ENCODE results near the gene GADL1. TPM values are rescaled to one million over a fixed set of nuclear protein-coding genes. Genes with fewer than 3 reads are reported as not detected.

The GADL1 gene
- total RNA-seq, 4 donors from 2014 or later, result 1.1 TPM; not detected in 3

GRCh38 chr3:30728143-30728542 lies 166.3 kb downstream of the GADL1 start:
- DNase-seq, result no peak
- Histone ChIP-seq H3K27me3 (no peaks in the 10 kb centered on the region), H3K4me1 (no peaks in the 10 kb centered on the region), H3K9me3 (no peaks in the 10 kb centered on the region), H3K4me3 (no peak overlapping the region), H3K27ac (no peak overlapping the region), H3K36me3 (no peaks in the 10 kb centered on the region)
- intact Hi-C loops (cut with DNase I; ENCODE audit: low total_unique reads), result no loop called here
- TF ChIP-seq POLR2A (IDR thresholded peaks at IDR 0.05) (no peak), CTCF (IDR thresholded peaks at IDR 0.05) (no peak)

GRCh38 chr3:30724863-30725262 lies 169.6 kb downstream of the GADL1 start:
- Histone ChIP-seq H3K27ac (no peak overlapping the region), H3K4me1 (no peaks in the 10 kb centered on the region), H3K9me3 (no peaks in the 10 kb centered on the region), H3K4me3 (no peak overlapping the region), H3K36me3 (no peaks in the 10 kb centered on the region), H3K27me3 (no peaks in the 10 kb centered on the region)
- DNase-seq, result no peak
- intact Hi-C loops (cut with DNase I; ENCODE audit: low total_unique reads), result no loop called here
- TF ChIP-seq CTCF (IDR thresholded peaks at IDR 0.05), result no peak
- no peak for TF ChIP-seq POLR2A (IDR thresholded peaks at IDR 0.05)

GRCh38 chr3:30723211-30723610 lies 171.2 kb downstream of the GADL1 start:
- no peaks in the 10 kb centered on the region for H3K9me3 ChIP-seq
- no peak overlapping the region for H3K4me3 ChIP-seq
- H3K27me3 ChIP-seq, result no peaks in the 10 kb centered on the region
- H3K36me3 ChIP-seq, result no peaks in the 10 kb centered on the region
- TF ChIP-seq POLR2A (IDR thresholded peaks at IDR 0.05) (no peak), CTCF (IDR thresholded peaks at IDR 0.05) (no peak)
- no peak for DNase-seq
- no peak overlapping the region for H3K27ac ChIP-seq
- H3K4me1 ChIP-seq, result no peaks in the 10 kb centered on the region
- intact Hi-C loops (cut with DNase I; ENCODE audit: low total_unique reads), result no loop called here

GRCh38 chr3:30721314-30721634 lies 173.2 kb downstream of the GADL1 start:
- Histone ChIP-seq H3K4me1 (no peaks in the 10 kb centered on the region), H3K27me3 (no peaks in the 10 kb centered on the region), H3K36me3 (no peaks in the 10 kb centered on the region), H3K27ac (no peak overlapping the region), H3K9me3 (no peaks in the 10 kb centered on the region), H3K4me3 (no peak overlapping the region)
- TF ChIP-seq POLR2A (IDR thresholded peaks at IDR 0.05) (no peak), CTCF (IDR thresholded peaks at IDR 0.05) (no peak)
- no peak for DNase-seq
- intact Hi-C loops (cut with DNase I; ENCODE audit: low total_unique reads), result no loop called here

GRCh38 chr3:30720586-30721313 lies 173.7 kb downstream of the GADL1 start:
- intact Hi-C loops (cut with DNase I; ENCODE audit: low total_unique reads), result no loop called here
- no peaks in the 10 kb centered on the region for H3K27me3 ChIP-seq
- H3K36me3 ChIP-seq, result no peaks in the 10 kb centered on the region
- no peaks in the 10 kb centered on the region for H3K4me1 ChIP-seq
- no peak for DNase-seq
- no peak overlapping the region for H3K27ac ChIP-seq
- no peaks in the 10 kb centered on the region for H3K9me3 ChIP-seq
- no peak for TF ChIP-seq POLR2A (IDR thresholded peaks at IDR 0.05)
- H3K4me3 ChIP-seq, result no peak overlapping the region

GRCh38 chr3:30719536-30719935 lies 174.9 kb downstream of the GADL1 start:
- Histone ChIP-seq H3K27me3 (no peaks in the 10 kb centered on the region), H3K4me1 (no peaks in the 10 kb centered on the region), H3K9me3 (no peaks in the 10 kb centered on the region), H3K4me3 (no peak overlapping the region), H3K36me3 (no peaks in the 10 kb centered on the region), H3K27ac (no peak overlapping the region)
- intact Hi-C loops (cut with DNase I; ENCODE audit: low total_unique reads), result no loop called here
- no peak for DNase-seq
- TF ChIP-seq CTCF (IDR thresholded peaks at IDR 0.05) (no peak), POLR2A (IDR thresholded peaks at IDR 0.05) (no peak)
